Colonic mucosa (tissue), 4 donors: ENCODE results near the gene TMEM176A. TPM values are rescaled to one million over a fixed set of nuclear protein-coding genes. Genes with fewer than 3 reads are reported as not detected.
A peak's percentile ranks its signal among the peaks of the same experiment; 100 is the strongest.

ENCODE experiments used
- DNase-seq: peaks from one replicate; pipeline ENCODE4 v3.0.0-alpha.2; 2020
- H3K27ac ChIP-seq: fragments of 200-600 bp; one replicate; pipeline ENCODE4 v1.8.0; 2021
- H3K27me3 ChIP-seq: fragments of 200-600 bp; one replicate; pipeline ENCODE4 v1.8.0; 2021
- H3K36me3 ChIP-seq: fragments of 200-600 bp; one replicate; pipeline ENCODE4 v1.8.0; 2021
- H3K4me1 ChIP-seq: fragments of 200-600 bp; one replicate; pipeline ENCODE4 v1.8.0; 2021; ENCODE audit warnings: mild to moderate bottlenecking
- H3K4me3 ChIP-seq: fragments of 200-600 bp; one replicate; pipeline ENCODE4 v1.8.0; 2021
- H3K9ac ChIP-seq, 2 donors: one replicate each; pipeline ENCODE4 v1.7.0; 2013; ENCODE audit warnings: control low read depth in 2 of 2, low read depth in 2 of 2, low read length in 2 of 2
- H3K9me3 ChIP-seq: fragments of 200-600 bp; one replicate; pipeline ENCODE4 v1.8.0; 2021
- CTCF ChIP-seq: fragments of 200-600 bp; IDR thresholded peaks from one replicate; pipeline ENCODE4 v1.8.0; 2022; ENCODE audit warnings: antibody characterized with exemption, mild to moderate bottlenecking
- intact Hi-C: fragments of 100-400 bp; cut with DNase I; formaldehyde crosslinking; loops from one replicate; pipeline ENCODE4 v1.14.1; 2022
- total RNA-seq, 2 donors: library from RNA; stranded (reverse); fragmentation: NEBNext Ultra II Directional in 1 of 2; extraction: Animal tissue kit (Norgen Biotek cat#: 25700) in 1 of 2; gene quantifications; one replicate each; pipeline ENCODE4 v1.2.1, GENCODE V29; 2021
- donor health status: healthy.
- donor health status: DM: no; HTN: no; CAD: no.
- donor health status: DM: no; HTN: no; CAD: no.

TMEM176A gene
- total RNA-seq, 2 donors from 2014 or later: 130 to 170 TPM

GRCh38 chr7:150820578-150821198 is 20.1 kb downstream of the TMEM176A start:
- DNase-seq: no peak
- H3K4me3 ChIP-seq: no peak overlapping the region
- intact Hi-C loops: no loop called here
- peaks cover 2% of the 10 kb centered on the region for H3K4me1 ChIP-seq
- TF ChIP-seq CTCF: no peak
- H3K9ac ChIP-seq: no peak overlapping the region
- H3K27ac ChIP-seq: no peak overlapping the region
- no peaks in the 10 kb centered on the region for H3K27me3 ChIP-seq
- H3K9me3 ChIP-seq: no peaks in the 10 kb centered on the region
- H3K36me3 ChIP-seq: no peaks in the 10 kb centered on the region

GRCh38 chr7:150823043-150823442 is 22.5 kb downstream of the TMEM176A start:
- no peaks in the 10 kb centered on the region for H3K9me3 ChIP-seq
- H3K4me3 ChIP-seq: no peak overlapping the region
- no peaks in the 10 kb centered on the region for H3K27me3 ChIP-seq
- H3K4me1 ChIP-seq: peaks cover 3% of the 10 kb centered on the region
- H3K27ac ChIP-seq: no peak overlapping the region
- H3K9ac ChIP-seq: no peak overlapping the region
- no peak for TF ChIP-seq CTCF
- intact Hi-C loops: no loop called here
- no peaks in the 10 kb centered on the region for H3K36me3 ChIP-seq
- no peak for DNase-seq

GRCh38 chr7:150823484-150824126 is 23.0 kb downstream of the TMEM176A start:
- DNase-seq: no peak
- H3K27me3 ChIP-seq: no peaks in the 10 kb centered on the region
- peaks cover 3% of the 10 kb centered on the region for H3K4me1 ChIP-seq
- no peaks in the 10 kb centered on the region for H3K9me3 ChIP-seq
- no peak overlapping the region for H3K4me3 ChIP-seq
- intact Hi-C loops: no loop called here
- no peak overlapping the region for H3K27ac ChIP-seq
- no peak overlapping the region for H3K9ac ChIP-seq
- TF ChIP-seq CTCF: no peak
- H3K36me3 ChIP-seq: no peaks in the 10 kb centered on the region

- no peak for DNase-seq
- TF ChIP-seq CTCF: no peak
- Histone ChIP-seq H3K9me3 (no peaks in the 10 kb centered on the region), H3K4me1 (peaks cover 3% of the 10 kb centered on the region), H3K4me3 (no peak overlapping the region), H3K9ac (no peak overlapping the region), H3K36me3 (no peaks in the 10 kb centered on the region), H3K27ac (no peak overlapping the region), H3K27me3 (no peaks in the 10 kb centered on the region)
- intact Hi-C loops: no loop called here
Measured at GRCh38 chr7:150824379-150825177, 24.0 kb downstream of the TMEM176A start.

GRCh38 chr7:150826061-150826849 is 25.7 kb downstream of the TMEM176A start:
- intact Hi-C loops: no loop called here

More at GRCh38 chr7:150826061-150826849, 25.7 kb downstream of the TMEM176A start:
- peak; percentile 84 for DNase-seq
- no peaks in the 10 kb centered on the region for H3K9me3 ChIP-seq
- H3K9ac ChIP-seq: peak overlapping the region in 1 of 2 donors; percentile 22
- no peaks in the 10 kb centered on the region for H3K27me3 ChIP-seq
- TF ChIP-seq CTCF: no peak
- H3K4me1 ChIP-seq: peaks cover 3% of the 10 kb centered on the region
- peak overlapping the region; percentile 79 for H3K27ac ChIP-seq
- no peak overlapping the region for H3K4me3 ChIP-seq
- no peaks in the 10 kb centered on the region for H3K36me3 ChIP-seq
